HG02763 (cell line): Measurements from ENCODE around the gene CNOT9.

Experiments used
- ATAC-seq: cut with Tn5 transposase; IDR thresholded peaks from one replicate; pipeline ENCODE4 v1.9.1; 2021; ENCODE audit warnings: mild to moderate bottlenecking, moderate library complexity; ENCODE audit not compliant: unreplicated experiment

Gene CNOT9

GRCh38 chr2:218643751-218644310 is 75.2 kb downstream of the CNOT9 start:
- ATAC-seq: no peak

DNA sequence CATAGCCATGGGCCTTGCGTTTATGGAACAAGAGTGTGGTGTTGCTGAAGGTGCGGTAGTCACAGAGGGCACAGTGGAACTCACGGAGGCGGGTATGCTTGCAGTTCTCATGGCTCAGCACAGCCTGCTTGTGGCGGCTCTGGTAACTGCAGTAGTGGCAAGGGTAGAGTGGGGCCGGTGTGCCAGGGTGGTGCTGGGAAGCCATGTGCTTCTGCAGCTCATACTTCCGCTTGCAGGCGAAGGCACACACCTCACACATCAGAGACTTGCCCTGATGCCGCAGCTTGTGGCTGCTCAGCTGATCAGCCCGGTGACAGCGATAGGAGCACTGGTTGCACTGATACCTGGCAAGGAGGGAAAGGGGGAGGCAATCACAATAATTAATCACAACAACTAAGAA is 76.1 kb downstream of the CNOT9 start:
- ATAC-seq: no peak

DNA sequence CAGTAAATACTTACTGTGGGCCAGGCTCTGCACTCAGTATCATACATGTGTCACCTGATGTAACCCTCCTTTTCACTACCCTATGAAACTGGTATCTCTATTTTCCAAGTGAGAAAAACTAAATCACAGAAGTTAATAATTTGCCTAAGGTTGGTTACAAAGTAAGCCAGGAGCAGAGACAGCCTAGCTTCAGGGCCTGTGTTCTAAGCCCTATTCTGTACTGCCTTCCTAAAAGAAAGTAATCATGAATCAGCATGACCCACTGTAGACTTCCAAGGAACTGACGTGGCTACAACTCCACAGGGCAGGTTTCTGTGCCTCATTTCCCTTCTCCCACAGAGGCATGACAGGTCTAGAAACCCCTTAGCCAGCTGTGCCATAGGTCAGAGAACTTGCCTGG is 76.5 kb downstream of the CNOT9 start:
- no peak for ATAC-seq
